Panc1 (cell line): ENCODE measurements around the gene NMRK1. TPM values are rescaled to one million over a fixed set of nuclear protein-coding genes. Genes with fewer than 3 reads are reported as not detected.

ENCODE experiments used
- ATAC-seq: fragments of 200-7000 bp; cut with Tn5 transposase; 2 replicates; pipeline ENCODE4 v1.9.1; 2020; ENCODE audit warnings: mild to moderate bottlenecking, moderate library complexity
- BruUV-seq: library from RNA; stranded (reverse); fragments of 400-500 nt; replicated peaks from 2 replicates; lab custom pipeline; 2021; lab: Mats Ljungman, UMichigan
- CTCF ChIA-PET: fragments of 300-600 bp; sonication (Branson Sonifier 250); formaldehyde crosslinking; loops from one replicate; lab custom pipeline; 2022; ENCODE audit warnings: antibody characterized with exemption; lab: Charles Lee
- POLR2A ChIA-PET: fragments of 300-600 bp; sonication (Branson Sonifier 250); formaldehyde crosslinking; loops from one replicate; lab custom pipeline; 2022; ENCODE audit warnings: antibody characterized with exemption; lab: Charles Lee
- DNase-seq: peaks from one replicate; pipeline ENCODE4 v3.0.0-alpha.2; 2010; ENCODE audit warnings: low read depth, low spot score
- H3K27ac ChIP-seq: 2 replicates; pipeline ENCODE4 v1.5.1; 2011; ENCODE audit warnings: mild to moderate bottlenecking, low read length, inconsistent platforms
- H3K27me3 ChIP-seq: fragments of 200-500 bp; sonication (Bioruptor generic); 2 replicates; pipeline ENCODE4 v1.6.0; 2014; ENCODE audit warnings: low read length, inconsistent platforms; ENCODE audit not compliant: control insufficient read depth, insufficient read depth
- H3K36me3 ChIP-seq: fragments of 200-500 bp; sonication (Bioruptor generic); 2 replicates; pipeline ENCODE4 v1.5.1; 2014; ENCODE audit warnings: inconsistent platforms, mild to moderate bottlenecking, low read length, moderate library complexity; ENCODE audit not compliant: control insufficient read depth, insufficient read depth
- H3K4me1 ChIP-seq: 2 replicates; pipeline ENCODE4 v1.5.1; 2011; ENCODE audit warnings: inconsistent platforms, mild to moderate bottlenecking, low read length, moderate library complexity; ENCODE audit not compliant: control insufficient read depth, insufficient read depth
- H3K4me3 ChIP-seq, 2 experiments: 2 replicates each; pipeline ENCODE4 v1.5.1; 2011 to 2012; ENCODE audit warnings: low read depth in 2 of 2, low read length in 2 of 2, mild to moderate bottlenecking in 2 of 2, inconsistent platforms in 1 of 2, moderate library complexity in 1 of 2
- H3K9me3 ChIP-seq: fragments of 200-500 bp; sonication (Bioruptor generic); 2 replicates; pipeline ENCODE4 v1.5.1; 2014; ENCODE audit warnings: low read depth, mild to moderate bottlenecking, inconsistent platforms, low read length, moderate library complexity; ENCODE audit not compliant: control insufficient read depth, insufficient read depth
- POLR2AphosphoS5 ChIP-seq: IDR thresholded peaks from 2 replicates; pipeline ENCODE4 v1.6.1; 2012; ENCODE audit warnings: mild to moderate bottlenecking, low read depth, low read length, moderate library complexity
- SIN3A ChIP-seq: IDR thresholded peaks from 2 replicates; pipeline ENCODE4 v1.6.1; 2012; ENCODE audit warnings: low read depth, mild to moderate bottlenecking, low read length, moderate library complexity, borderline replicate concordance; ENCODE audit not compliant: insufficient read depth
- TCF7L2 ChIP-seq: IDR thresholded peaks from 2 replicates; pipeline ENCODE4 v1.6.1; 2011; ENCODE audit warnings: mild to moderate bottlenecking, low read depth, low read length, inconsistent platforms
- in situ Hi-C: cut with HindIII; loops from 2 replicates; pipeline ENCODE4 v1.10.0; 2016; ENCODE audit warnings: low sequenced_read_pairs, low pct_unique_long_range_greater_than_20kb
- intact Hi-C: fragments of 100-400 bp; cut with micrococcal nuclease; formaldehyde crosslinking; loops from one replicate; pipeline ENCODE4 v1.10.0; 2022; ENCODE audit not compliant: unreplicated experiment
- total RNA-seq: library from RNA; stranded (reverse); gene quantifications from one replicate; pipeline ENCODE4 v1.2.1, GENCODE V29; 2021; ENCODE audit not compliant: unreplicated experiment
- TF ChIP-seq, protein P1 (sequence below), 2 experiments: IDR thresholded peaks; 2 replicates each; pipeline ENCODE4 v1.6.1; 2011 to 2012; ENCODE audit warnings: low read depth in 2 of 2, control low read depth in 1 of 2, low read length in 1 of 2, mild to moderate bottlenecking in 1 of 2, moderate library complexity in 1 of 2; ENCODE audit not compliant: insufficient read depth in 1 of 2
- TF ChIP-seq, protein P2 (sequence below): fragments of 450-650 bp; IDR thresholded peaks from 2 replicates; pipeline ENCODE4 v1.5.1; 2017; ENCODE audit warnings: mild to moderate bottlenecking

Gene NMRK1
- total RNA-seq, 1 experiment from 2014 or later: 16.0 TPM

- DNase-seq (no peak), ATAC-seq (no peak)
- in situ Hi-C loops: no loop called here
- intact Hi-C loops: no loop called here
- TF ChIP-seq SIN3A (no peak), POLR2AphosphoS5 (no peak)
- TF ChIP-seq, protein P1, sequence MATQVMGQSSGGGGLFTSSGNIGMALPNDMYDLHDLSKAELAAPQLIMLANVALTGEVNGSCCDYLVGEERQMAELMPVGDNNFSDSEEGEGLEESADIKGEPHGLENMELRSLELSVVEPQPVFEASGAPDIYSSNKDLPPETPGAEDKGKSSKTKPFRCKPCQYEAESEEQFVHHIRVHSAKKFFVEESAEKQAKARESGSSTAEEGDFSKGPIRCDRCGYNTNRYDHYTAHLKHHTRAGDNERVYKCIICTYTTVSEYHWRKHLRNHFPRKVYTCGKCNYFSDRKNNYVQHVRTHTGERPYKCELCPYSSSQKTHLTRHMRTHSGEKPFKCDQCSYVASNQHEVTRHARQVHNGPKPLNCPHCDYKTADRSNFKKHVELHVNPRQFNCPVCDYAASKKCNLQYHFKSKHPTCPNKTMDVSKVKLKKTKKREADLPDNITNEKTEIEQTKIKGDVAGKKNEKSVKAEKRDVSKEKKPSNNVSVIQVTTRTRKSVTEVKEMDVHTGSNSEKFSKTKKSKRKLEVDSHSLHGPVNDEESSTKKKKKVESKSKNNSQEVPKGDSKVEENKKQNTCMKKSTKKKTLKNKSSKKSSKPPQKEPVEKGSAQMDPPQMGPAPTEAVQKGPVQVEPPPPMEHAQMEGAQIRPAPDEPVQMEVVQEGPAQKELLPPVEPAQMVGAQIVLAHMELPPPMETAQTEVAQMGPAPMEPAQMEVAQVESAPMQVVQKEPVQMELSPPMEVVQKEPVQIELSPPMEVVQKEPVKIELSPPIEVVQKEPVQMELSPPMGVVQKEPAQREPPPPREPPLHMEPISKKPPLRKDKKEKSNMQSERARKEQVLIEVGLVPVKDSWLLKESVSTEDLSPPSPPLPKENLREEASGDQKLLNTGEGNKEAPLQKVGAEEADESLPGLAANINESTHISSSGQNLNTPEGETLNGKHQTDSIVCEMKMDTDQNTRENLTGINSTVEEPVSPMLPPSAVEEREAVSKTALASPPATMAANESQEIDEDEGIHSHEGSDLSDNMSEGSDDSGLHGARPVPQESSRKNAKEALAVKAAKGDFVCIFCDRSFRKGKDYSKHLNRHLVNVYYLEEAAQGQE (IDR thresholded peaks at IDR 0.05; ENCODE audit: insufficient read depth in 1 of 2, low read depth in 2 of 2, low read length in 1 of 2): no peak
- TF ChIP-seq, protein P2, sequence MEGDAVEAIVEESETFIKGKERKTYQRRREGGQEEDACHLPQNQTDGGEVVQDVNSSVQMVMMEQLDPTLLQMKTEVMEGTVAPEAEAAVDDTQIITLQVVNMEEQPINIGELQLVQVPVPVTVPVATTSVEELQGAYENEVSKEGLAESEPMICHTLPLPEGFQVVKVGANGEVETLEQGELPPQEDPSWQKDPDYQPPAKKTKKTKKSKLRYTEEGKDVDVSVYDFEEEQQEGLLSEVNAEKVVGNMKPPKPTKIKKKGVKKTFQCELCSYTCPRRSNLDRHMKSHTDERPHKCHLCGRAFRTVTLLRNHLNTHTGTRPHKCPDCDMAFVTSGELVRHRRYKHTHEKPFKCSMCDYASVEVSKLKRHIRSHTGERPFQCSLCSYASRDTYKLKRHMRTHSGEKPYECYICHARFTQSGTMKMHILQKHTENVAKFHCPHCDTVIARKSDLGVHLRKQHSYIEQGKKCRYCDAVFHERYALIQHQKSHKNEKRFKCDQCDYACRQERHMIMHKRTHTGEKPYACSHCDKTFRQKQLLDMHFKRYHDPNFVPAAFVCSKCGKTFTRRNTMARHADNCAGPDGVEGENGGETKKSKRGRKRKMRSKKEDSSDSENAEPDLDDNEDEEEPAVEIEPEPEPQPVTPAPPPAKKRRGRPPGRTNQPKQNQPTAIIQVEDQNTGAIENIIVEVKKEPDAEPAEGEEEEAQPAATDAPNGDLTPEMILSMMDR: no peak
- Histone ChIP-seq H3K36me3 (no peaks in the 10 kb centered on the region), H3K4me1 (no peaks in the 10 kb centered on the region), H3K27ac (no peak overlapping the region), H3K4me3 (no peak overlapping the region), H3K9me3 (no peaks in the 10 kb centered on the region), H3K27me3 (no peaks in the 10 kb centered on the region)
- ChIA-PET CTCF (no interaction called here), POLR2A (no interaction called here)
- BruUV-seq: no TSS peak
These were observed 34.1 kb upstream of the NMRK1 start for GRCh38 chr9:75121914-75122558.

- DNase-seq (no peak), ATAC-seq (no peak)
- CTCF ChIA-PET: no interaction called here
- Histone ChIP-seq H3K27me3 (no peaks in the 10 kb centered on the region), H3K4me1 (no peaks in the 10 kb centered on the region), H3K27ac (no peak overlapping the region), H3K4me3 (no peak overlapping the region), H3K9me3 (no peaks in the 10 kb centered on the region), H3K36me3 (no peaks in the 10 kb centered on the region)
- in situ Hi-C loops (no loop called here), intact Hi-C loops (no loop called here)
- POLR2A ChIA-PET: no interaction called here
- BruUV-seq: no TSS peak
- TF ChIP-seq POLR2AphosphoS5 (no peak), TCF7L2 (no peak), SIN3A (no peak)
- TF ChIP-seq, protein P1 (IDR thresholded peaks at IDR 0.05; ENCODE audit: insufficient read depth in 1 of 2, low read depth in 2 of 2, low read length in 1 of 2): no peak
- TF ChIP-seq, protein P2: no peak
These were observed 32.7 kb upstream of the NMRK1 start for GRCh38 chr9:75120686-75121085.
